Astrocyte (in vitro differentiated cells and primary cell): ENCODE results near the gene OR5C1. TPM values are rescaled to one million over a fixed set of nuclear protein-coding genes. Genes with fewer than 3 reads are reported as not detected.
A peak's percentile ranks its signal among the peaks of the same experiment; 100 is the strongest.

Experiments used
- DNase-seq: peaks from one replicate; pipeline ENCODE4 v3.0.0-alpha.2; 2010; ENCODE audit warnings: low read depth
- FAIRE-seq: peaks from 2 replicates; lab custom pipeline; 2011; peaks lifted over from hg19 to GRCh38; lab: Jason Lieb, UNC
- H2AFZ ChIP-seq: 2 replicates; pipeline ENCODE4 v1.6.0; 2012; ENCODE audit warnings: low read depth, low read length, inconsistent platforms
- H3K27ac ChIP-seq: 2 replicates; pipeline ENCODE4 v1.5.1; 2011; ENCODE audit warnings: low read depth, low read length, inconsistent platforms
- H3K27me3 ChIP-seq: 2 replicates; pipeline ENCODE4 v1.6.0; 2011; ENCODE audit warnings: low read length, inconsistent platforms; ENCODE audit not compliant: insufficient read depth
- H3K36me3 ChIP-seq: 2 replicates; pipeline ENCODE4 v1.5.1; 2011; ENCODE audit warnings: low read length, inconsistent platforms; ENCODE audit not compliant: insufficient read depth
- H3K4me1 ChIP-seq: 2 replicates; pipeline ENCODE4 v1.5.1; 2011; ENCODE audit warnings: low read length, inconsistent platforms; ENCODE audit not compliant: insufficient read depth
- H3K4me2 ChIP-seq: 2 replicates; pipeline ENCODE4 v1.6.0; 2012; ENCODE audit warnings: low read length, inconsistent platforms
- H3K4me3 ChIP-seq: 2 replicates; pipeline ENCODE4 v1.5.1; 2011; ENCODE audit warnings: low read depth, mild to moderate bottlenecking, low read length, inconsistent platforms; ENCODE audit not compliant: insufficient read depth
- H3K79me2 ChIP-seq: 2 replicates; pipeline ENCODE4 v1.6.0; 2012; ENCODE audit warnings: mild to moderate bottlenecking, low read length, inconsistent platforms; ENCODE audit not compliant: insufficient read depth
- H3K9ac ChIP-seq: 2 replicates; pipeline ENCODE4 v1.6.0; 2012; ENCODE audit warnings: mild to moderate bottlenecking, low read length, inconsistent platforms
- H3K9me3 ChIP-seq: 2 replicates; pipeline ENCODE4 v1.5.1; 2012; ENCODE audit warnings: low read depth, mild to moderate bottlenecking, low read length, inconsistent platforms; ENCODE audit not compliant: insufficient read depth
- H4K20me1 ChIP-seq: 2 replicates; pipeline ENCODE4 v1.6.0; 2012; ENCODE audit warnings: low read length, inconsistent platforms; ENCODE audit not compliant: insufficient read depth
- H3K27ac Mint-ChIP-seq: one replicate; pipeline ENCODE4 v1.8.0; 2021; ENCODE audit warnings: mild to moderate bottlenecking, mixed read lengths; ENCODE audit not compliant: unreplicated experiment
- H3K27me3 Mint-ChIP-seq: one replicate; pipeline ENCODE4 v1.8.0; 2021; ENCODE audit warnings: low read depth, mixed read lengths; ENCODE audit not compliant: unreplicated experiment
- H3K36me3 Mint-ChIP-seq: one replicate; pipeline ENCODE4 v1.8.0; 2021; ENCODE audit warnings: low read depth, mixed read lengths; ENCODE audit not compliant: unreplicated experiment
- H3K4me1 Mint-ChIP-seq: one replicate; pipeline ENCODE4 v1.8.0; 2021; ENCODE audit warnings: low read depth, mixed read lengths; ENCODE audit not compliant: unreplicated experiment
- H3K4me3 Mint-ChIP-seq: one replicate; pipeline ENCODE4 v1.8.0; 2021; ENCODE audit warnings: mild to moderate bottlenecking, moderate library complexity, mixed read lengths; ENCODE audit not compliant: unreplicated experiment
- H3K9me3 Mint-ChIP-seq: one replicate; pipeline ENCODE4 v1.8.0; 2021; ENCODE audit warnings: mild to moderate bottlenecking, mixed read lengths; ENCODE audit not compliant: unreplicated experiment
- CTCF ChIP-seq: IDR thresholded peaks from 2 replicates; pipeline ENCODE4 v1.5.1; 2011; ENCODE audit warnings: low read depth, mild to moderate bottlenecking, inconsistent platforms, low read length, moderate library complexity; ENCODE audit not compliant: insufficient read depth
- EZH2 ChIP-seq: IDR thresholded peaks from 2 replicates; pipeline ENCODE4 v1.6.1; 2012; ENCODE audit warnings: mild to moderate bottlenecking, low read length, inconsistent platforms; ENCODE audit not compliant: insufficient read depth
- total RNA-seq: library from RNA; stranded (reverse); gene quantifications from 2 replicates; pipeline ENCODE4 v1.2.1, GENCODE V29; 2021

Gene OR5C1
- total RNA-seq, 1 donor from 2014 or later = not detected

GRCh38 chr9:122819791-122820489 lies 31.2 kb downstream of the OR5C1 start:
- peak overlapping the region; percentile 39 for H3K4me2 ChIP-seq
- H3K36me3 ChIP-seq = no peaks in the 10 kb centered on the region
- Mint-ChIP-seq H3K27ac (no peak overlapping the region), H3K27me3 (no peaks in the 10 kb centered on the region), H3K4me1 (peaks cover 2% of the 10 kb centered on the region), H3K36me3 (peaks cover 14% of the 10 kb centered on the region), H3K9me3 (no peaks in the 10 kb centered on the region), H3K4me3 (no peak overlapping the region)
- no peak overlapping the region for H2AFZ ChIP-seq
- H3K79me2 ChIP-seq = peaks cover 12% of the 10 kb centered on the region
- H3K4me1 ChIP-seq = peaks cover 20% of the 10 kb centered on the region
- DNase-seq = peak; percentile 70
- peak overlapping the region; percentile 47 for H3K9ac ChIP-seq
- peaks cover 4% of the 10 kb centered on the region for H4K20me1 ChIP-seq
- peak overlapping the region; percentile 87 for H3K27ac ChIP-seq
- H3K4me3 ChIP-seq = peak overlapping the region; percentile 3
- TF ChIP-seq EZH2 (no peak), CTCF (no peak)
- no peak for FAIRE-seq
- no peaks in the 10 kb centered on the region for H3K9me3 ChIP-seq
- no peaks in the 10 kb centered on the region for H3K27me3 ChIP-seq

GRCh38 chr9:122820490-122820845 lies 31.7 kb downstream of the OR5C1 start:
- H3K79me2 ChIP-seq = peaks cover 16% of the 10 kb centered on the region
- TF ChIP-seq EZH2 = no peak
- H3K27ac ChIP-seq = peak overlapping the region; percentile 87
- no peak overlapping the region for H3K4me3 ChIP-seq
- DNase-seq (no peak), FAIRE-seq (no peak)
- no peaks in the 10 kb centered on the region for H3K27me3 ChIP-seq
- peaks cover 18% of the 10 kb centered on the region for H3K4me1 ChIP-seq
- peaks cover 13% of the 10 kb centered on the region for H3K36me3 Mint-ChIP-seq
- peak overlapping the region; percentile 39 for H3K4me2 ChIP-seq
- H4K20me1 ChIP-seq = peaks cover 4% of the 10 kb centered on the region
- no peaks in the 10 kb centered on the region for H3K27me3 Mint-ChIP-seq
- H3K9ac ChIP-seq = peak overlapping the region; percentile 22
- no peak overlapping the region for H3K4me3 Mint-ChIP-seq
- H3K9me3 Mint-ChIP-seq = no peaks in the 10 kb centered on the region
- H2AFZ ChIP-seq = no peak overlapping the region
- H3K9me3 ChIP-seq = no peaks in the 10 kb centered on the region
- no peak overlapping the region for H3K27ac Mint-ChIP-seq
- peaks cover 2% of the 10 kb centered on the region for H3K4me1 Mint-ChIP-seq
- H3K36me3 ChIP-seq = no peaks in the 10 kb centered on the region

GRCh38 chr9:122821278-122821943 lies 32.7 kb downstream of the OR5C1 start:
- Histone ChIP-seq H3K4me3 (no peak overlapping the region), H2AFZ (no peak overlapping the region), H3K4me2 (no peak overlapping the region), H4K20me1 (peaks cover 4% of the 10 kb centered on the region), H3K36me3 (peaks cover 4% of the 10 kb centered on the region), H3K27ac (no peak overlapping the region), H3K9me3 (no peaks in the 10 kb centered on the region), H3K27me3 (no peaks in the 10 kb centered on the region), H3K9ac (no peak overlapping the region), H3K79me2 (peaks cover 24% of the 10 kb centered on the region), H3K4me1 (peaks cover 14% of the 10 kb centered on the region)
- Mint-ChIP-seq H3K27ac (no peak overlapping the region), H3K4me1 (peaks cover 2% of the 10 kb centered on the region), H3K36me3 (peaks cover 13% of the 10 kb centered on the region), H3K9me3 (no peaks in the 10 kb centered on the region), H3K4me3 (no peak overlapping the region), H3K27me3 (no peaks in the 10 kb centered on the region)
- no peak for DNase-seq
- no peak for FAIRE-seq
- no peak for TF ChIP-seq EZH2
- no peak for TF ChIP-seq CTCF
